Activated CD8-positive, alpha-beta memory T cell treated with anti-CD3 and anti-CD28 coated beads, Interleukin-2, amount 10 ng/mL, durations not matched to agents 7 days and 5 days (primary cell): ENCODE data around the gene DRD2. TPM values are rescaled to one million over a fixed set of nuclear protein-coding genes. Genes with fewer than 3 reads are reported as not detected.

Source experiments
- ATAC-seq: fragments of 150-1000 bp; cut with Tn5 transposase; one replicate; pipeline ENCODE4 v1.10.0; 2021; ENCODE audit warnings: moderate library complexity
- CTCF ChIA-PET: fragments of 350-600 bp; sonication (Branson Sonifier 250); formaldehyde crosslinking; loops from one replicate; lab custom pipeline; 2021; ENCODE audit warnings: antibody characterized with exemption; lab: Charles Lee
- DNase-seq: peaks from one replicate; pipeline ENCODE4 v3.0.0-alpha.2; 2020
- H3K27ac Mint-ChIP-seq: one replicate; pipeline ENCODE4 v1.8.0; 2021; ENCODE audit warnings: mild to moderate bottlenecking, mixed read lengths
- H3K27me3 Mint-ChIP-seq: one replicate; pipeline ENCODE4 v1.8.0; 2021; ENCODE audit warnings: mixed read lengths
- H3K36me3 Mint-ChIP-seq: one replicate; pipeline ENCODE4 v1.8.0; 2021; ENCODE audit warnings: mild to moderate bottlenecking, mixed read lengths
- H3K4me1 Mint-ChIP-seq: one replicate; pipeline ENCODE4 v1.8.0; 2021; ENCODE audit warnings: mixed read lengths
- H3K4me3 Mint-ChIP-seq: one replicate; pipeline ENCODE4 v1.8.0; 2021; ENCODE audit warnings: mild to moderate bottlenecking, moderate library complexity, mixed read lengths
- H3K9me3 Mint-ChIP-seq: one replicate; pipeline ENCODE4 v1.8.0; 2022; ENCODE audit warnings: low read depth, mixed read lengths
- total RNA-seq, 2 experiments: library from RNA; stranded (reverse); gene quantifications; one replicate each; pipeline ENCODE4 v1.2.3, GENCODE V29; 2021

The DRD2 gene
- total RNA-seq, 2 experiments from 2014 or later = 0.52 to 1.4 TPM

DNA sequence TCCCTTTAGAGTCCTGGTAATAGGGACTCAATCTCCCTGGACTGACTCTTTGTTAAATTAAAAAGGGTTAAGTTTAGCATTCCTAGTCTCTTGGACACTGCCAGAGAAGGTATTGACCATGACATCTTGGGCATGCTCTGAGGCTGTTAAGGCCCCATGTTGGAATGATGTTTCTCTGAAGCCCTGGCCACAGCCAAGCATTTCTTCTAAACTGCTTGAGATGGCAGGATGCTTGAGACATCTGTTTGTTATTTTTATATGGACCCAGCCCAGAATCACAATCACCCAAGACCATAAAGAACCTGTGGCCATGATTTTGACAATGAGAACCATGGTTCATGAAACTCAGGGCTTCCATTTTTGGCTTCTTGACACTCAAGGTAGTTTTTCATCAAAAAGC, 93.1 kb downstream of the DRD2 start:
- CTCF ChIA-PET = interaction anchor here (0.7 kb wide), 1 partner anchor 251 kb away, joined by 3 read pairs; no protein-coding TSS in a partner anchor
- Mint-ChIP-seq H3K36me3 (no peaks in the 10 kb centered on the region), H3K9me3 (no peaks in the 10 kb centered on the region), H3K27me3 (peaks cover 1% of the 10 kb centered on the region), H3K4me3 (no peak overlapping the region), H3K4me1 (no peaks in the 10 kb centered on the region), H3K27ac (no peak overlapping the region)
- no peak for DNase-seq
- ATAC-seq = no peak

DNA sequence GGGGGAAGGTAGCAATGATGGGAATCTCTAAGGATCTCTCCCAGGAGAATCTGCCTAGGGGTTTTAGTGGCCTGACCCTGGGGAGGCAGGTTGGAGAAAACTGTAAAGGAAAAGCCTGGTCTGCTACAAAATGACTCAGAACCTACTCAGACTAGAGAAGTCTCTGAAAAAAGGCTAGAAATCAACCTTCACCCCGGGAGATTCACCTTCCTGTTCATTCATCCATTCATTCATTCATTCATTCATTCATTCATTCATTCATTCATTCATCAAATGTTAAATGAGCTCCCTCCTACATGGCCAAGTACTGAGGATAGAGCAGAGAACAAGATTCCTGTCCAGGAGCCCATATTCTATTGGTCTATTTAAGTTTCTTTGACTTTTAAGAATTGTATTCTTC, 96.5 kb downstream of the DRD2 start:
- Mint-ChIP-seq H3K4me1 (no peaks in the 10 kb centered on the region), H3K36me3 (no peaks in the 10 kb centered on the region), H3K27ac (no peak overlapping the region), H3K4me3 (no peak overlapping the region), H3K27me3 (no peaks in the 10 kb centered on the region), H3K9me3 (no peaks in the 10 kb centered on the region)
- ATAC-seq (no peak), DNase-seq (no peak)
- CTCF ChIA-PET = no interaction called here

DNA sequence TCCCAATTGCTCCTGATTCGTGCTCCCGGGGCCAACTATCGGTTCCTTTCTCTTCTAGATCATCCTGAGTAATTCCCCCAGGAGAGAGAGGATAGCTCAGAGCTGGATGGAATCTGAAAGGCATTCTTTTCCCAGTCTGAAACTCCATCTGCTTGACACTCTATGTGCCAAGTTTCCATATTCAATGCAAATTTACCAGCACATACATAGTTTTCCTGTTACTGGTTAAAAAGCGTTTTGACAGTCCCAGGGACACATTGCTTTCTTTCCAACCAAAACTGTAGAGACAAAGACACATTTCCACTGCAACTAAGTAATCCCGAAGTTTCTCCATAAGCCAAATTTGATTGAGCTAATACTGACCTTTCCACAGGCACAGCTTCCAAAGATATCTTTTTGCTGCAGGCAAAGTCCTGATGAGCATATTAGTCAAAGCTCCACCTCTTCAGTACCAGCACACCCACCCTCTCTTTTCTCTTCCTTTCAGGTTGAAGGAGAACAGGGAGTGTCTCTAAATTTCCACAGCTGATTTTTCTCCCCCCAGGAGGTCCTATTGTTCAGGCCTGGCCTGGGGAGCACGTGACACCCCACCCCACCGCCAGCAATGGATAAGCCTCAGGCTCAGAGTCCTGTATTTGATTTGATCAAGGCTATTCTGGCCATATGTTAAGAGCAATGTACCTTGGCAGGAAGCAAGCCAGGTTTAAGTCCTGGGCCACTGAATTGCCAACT, 97.4 kb downstream of the DRD2 start:
- Mint-ChIP-seq H3K4me1 (no peaks in the 10 kb centered on the region), H3K4me3 (no peak overlapping the region), H3K27me3 (no peaks in the 10 kb centered on the region), H3K9me3 (no peaks in the 10 kb centered on the region), H3K36me3 (no peaks in the 10 kb centered on the region), H3K27ac (no peak overlapping the region)
- no peak for ATAC-seq
- no peak for DNase-seq
- CTCF ChIA-PET = no interaction called here

DNA sequence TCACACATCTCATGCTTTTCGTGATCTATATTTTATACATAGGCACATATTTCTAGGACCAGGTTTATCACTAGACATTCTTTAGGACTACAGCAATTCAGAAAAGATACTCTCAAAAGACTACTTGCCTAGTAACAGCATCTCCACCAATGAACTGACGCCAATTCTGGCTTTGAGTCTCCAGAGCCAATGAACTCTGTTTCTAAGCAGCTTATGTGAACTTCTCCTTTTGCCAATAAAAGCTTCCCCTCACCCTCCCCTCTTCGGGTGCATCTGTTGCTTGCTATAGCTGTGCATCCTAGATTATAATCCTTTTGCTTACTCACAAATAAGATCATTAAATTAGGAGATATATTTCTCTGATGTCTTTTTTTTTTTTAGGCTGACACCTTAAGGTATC, 99.0 kb downstream of the DRD2 start:
- CTCF ChIA-PET = no interaction called here
- ATAC-seq (no peak), DNase-seq (no peak)
- no peak overlapping the region for H3K27ac Mint-ChIP-seq
- H3K4me1 Mint-ChIP-seq = no peaks in the 10 kb centered on the region
- no peaks in the 10 kb centered on the region for H3K36me3 Mint-ChIP-seq
- no peaks in the 10 kb centered on the region for H3K9me3 Mint-ChIP-seq
- H3K27me3 Mint-ChIP-seq = no peaks in the 10 kb centered on the region
- H3K4me3 Mint-ChIP-seq = no peak overlapping the region

DNA sequence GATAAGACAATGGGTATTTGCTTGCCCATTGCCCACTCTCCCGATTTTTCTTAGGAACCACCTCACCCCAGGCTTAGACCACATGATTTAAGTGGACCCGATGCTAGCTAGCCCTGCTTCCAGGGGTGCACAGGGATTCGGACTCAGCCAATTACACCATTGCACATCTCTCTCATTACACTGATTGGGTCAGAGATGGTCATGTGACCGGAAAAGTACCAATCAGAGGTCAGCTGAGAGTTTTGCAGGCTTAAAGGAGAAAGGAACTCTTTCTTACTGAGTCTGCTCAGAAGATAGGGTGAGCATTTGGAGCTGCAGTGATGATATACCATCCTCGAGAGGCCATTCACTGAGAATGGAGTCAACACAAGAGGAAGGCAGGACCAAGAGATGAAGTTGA, 99.8 kb downstream of the DRD2 start:
- no peaks in the 10 kb centered on the region for H3K36me3 Mint-ChIP-seq
- H3K4me1 Mint-ChIP-seq = no peaks in the 10 kb centered on the region
- H3K4me3 Mint-ChIP-seq = no peak overlapping the region
- no peak for DNase-seq
- no peak overlapping the region for H3K27ac Mint-ChIP-seq
- no peak for ATAC-seq
- CTCF ChIA-PET = no interaction called here
- H3K27me3 Mint-ChIP-seq = no peaks in the 10 kb centered on the region
- no peaks in the 10 kb centered on the region for H3K9me3 Mint-ChIP-seq

DNA sequence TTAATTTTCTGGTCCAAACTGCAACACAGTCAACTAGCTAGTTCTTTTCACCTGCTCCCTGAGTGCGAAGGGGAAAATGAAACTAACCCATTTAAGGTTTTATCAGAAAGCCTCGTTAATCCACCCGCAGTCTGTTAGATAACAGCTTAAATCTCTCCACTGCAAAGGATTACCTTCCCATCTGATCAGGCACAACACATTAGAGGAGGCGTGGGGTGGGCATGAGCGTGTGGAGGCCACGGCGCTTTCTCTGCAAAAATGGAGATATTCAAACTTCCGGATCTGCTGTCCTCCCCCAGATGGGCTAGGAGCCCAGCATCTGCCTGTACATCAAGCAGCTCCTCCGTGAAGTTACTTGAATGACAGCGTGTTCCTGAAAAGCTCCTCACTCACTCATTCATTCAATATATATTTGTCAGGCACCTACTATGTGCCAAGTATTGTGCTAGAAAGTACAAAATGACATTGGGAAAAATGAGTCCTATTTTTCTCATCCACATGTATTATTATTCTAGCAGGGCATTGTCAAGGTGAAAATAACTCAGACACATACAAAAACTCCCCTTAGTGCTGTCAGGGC, 101.1 kb downstream of the DRD2 start:
- H3K9me3 Mint-ChIP-seq = no peaks in the 10 kb centered on the region
- DNase-seq = no peak
- CTCF ChIA-PET = no interaction called here
- H3K36me3 Mint-ChIP-seq = no peaks in the 10 kb centered on the region
- H3K27ac Mint-ChIP-seq = no peak overlapping the region
- no peaks in the 10 kb centered on the region for H3K27me3 Mint-ChIP-seq
- H3K4me1 Mint-ChIP-seq = no peaks in the 10 kb centered on the region
- no peak overlapping the region for H3K4me3 Mint-ChIP-seq
- no peak for ATAC-seq

DNA sequence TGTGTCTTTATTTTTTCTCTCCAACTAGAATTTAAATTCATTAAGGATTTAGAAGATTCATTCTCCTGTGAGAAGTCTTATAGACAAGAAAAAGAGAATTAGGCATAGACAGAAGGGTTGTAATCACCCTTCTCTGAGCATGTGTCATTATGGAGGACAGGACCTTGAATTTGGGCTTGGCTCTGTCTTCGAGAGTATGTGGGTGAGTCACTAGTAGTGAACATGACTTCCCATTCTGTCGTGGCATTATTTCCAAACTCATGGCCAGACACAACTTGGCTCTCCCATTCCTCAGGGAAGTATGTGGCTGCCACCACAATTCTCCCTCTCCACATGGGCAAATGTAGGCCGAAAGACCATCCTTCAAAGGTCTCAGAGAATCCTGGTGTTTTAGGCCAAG, 101.9 kb downstream of the DRD2 start:
- no peak for ATAC-seq
- Mint-ChIP-seq H3K4me3 (no peak overlapping the region), H3K9me3 (no peaks in the 10 kb centered on the region), H3K27ac (no peak overlapping the region), H3K36me3 (no peaks in the 10 kb centered on the region), H3K27me3 (no peaks in the 10 kb centered on the region), H3K4me1 (no peaks in the 10 kb centered on the region)
- CTCF ChIA-PET = no interaction called here
- DNase-seq = no peak

DNA sequence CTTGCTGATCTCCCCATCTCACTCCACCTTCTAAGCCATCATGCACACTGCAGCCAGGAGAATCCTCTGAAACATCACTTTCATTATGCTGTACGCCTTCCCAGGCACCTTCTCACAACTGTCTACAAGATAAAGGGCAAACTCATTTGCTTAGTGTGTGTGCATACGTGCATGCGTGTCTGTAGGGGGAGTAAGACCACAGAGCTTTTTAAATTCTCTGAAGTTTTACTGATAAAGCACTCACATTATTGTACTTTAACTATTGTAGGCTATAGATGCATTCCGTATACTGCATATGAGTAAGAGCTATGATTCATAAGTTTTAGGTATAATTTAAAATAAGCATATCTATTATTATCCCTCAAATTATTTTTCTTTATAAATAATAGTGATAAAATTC, 102.9 kb downstream of the DRD2 start:
- Mint-ChIP-seq H3K36me3 (no peaks in the 10 kb centered on the region), H3K27ac (no peak overlapping the region), H3K4me3 (no peak overlapping the region), H3K27me3 (no peaks in the 10 kb centered on the region), H3K4me1 (no peaks in the 10 kb centered on the region), H3K9me3 (no peaks in the 10 kb centered on the region)
- ATAC-seq (no peak), DNase-seq (no peak)
- CTCF ChIA-PET = no interaction called here

DNA sequence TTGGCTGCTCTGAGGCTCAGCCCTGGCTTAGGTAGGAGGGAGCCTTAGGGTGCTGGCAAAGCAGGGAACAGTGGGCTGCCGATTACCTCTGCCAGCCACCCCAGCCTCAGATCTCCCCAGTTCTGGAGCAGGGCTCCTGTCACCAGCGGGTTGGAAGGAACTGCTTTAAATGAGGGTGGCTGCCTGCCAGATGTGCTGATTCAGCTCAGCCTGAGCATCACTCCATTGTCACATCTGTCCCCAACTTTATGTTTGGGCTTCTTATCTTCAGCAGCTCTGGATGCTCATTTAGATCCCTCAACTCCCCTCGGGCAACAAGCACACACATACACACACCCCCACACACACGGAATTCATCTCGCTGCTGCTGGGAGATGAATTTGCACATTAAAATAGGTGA, 104.6 kb downstream of the DRD2 start:
- no peaks in the 10 kb centered on the region for H3K27me3 Mint-ChIP-seq
- no peaks in the 10 kb centered on the region for H3K36me3 Mint-ChIP-seq
- no peaks in the 10 kb centered on the region for H3K9me3 Mint-ChIP-seq
- DNase-seq (no peak), ATAC-seq (no peak)
- no peak overlapping the region for H3K4me3 Mint-ChIP-seq
- no peak overlapping the region for H3K27ac Mint-ChIP-seq
- CTCF ChIA-PET = no interaction called here
- H3K4me1 Mint-ChIP-seq = peaks cover 12% of the 10 kb centered on the region

DNA sequence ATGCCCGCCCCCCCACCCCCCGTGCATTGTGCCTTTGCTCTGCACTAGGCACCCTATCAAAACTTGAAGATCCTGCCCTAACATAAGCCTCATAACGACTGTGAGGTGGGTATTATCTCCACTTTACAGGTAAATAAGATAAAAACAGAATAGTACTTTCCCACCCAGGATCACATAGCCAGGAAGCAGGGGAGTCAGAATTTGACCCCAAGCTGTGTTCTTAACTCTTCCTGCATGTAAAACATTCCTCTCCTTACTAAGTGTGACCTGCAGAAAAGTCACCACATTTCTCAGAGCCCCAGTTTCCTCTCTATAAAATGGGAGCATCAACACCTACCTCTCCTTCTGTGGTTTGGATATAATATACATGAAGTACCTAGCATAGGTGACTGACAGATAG, 105.8 kb downstream of the DRD2 start:
- CTCF ChIA-PET = no interaction called here
- ATAC-seq = no peak
- no peak for DNase-seq
- Mint-ChIP-seq H3K4me1 (peaks cover 12% of the 10 kb centered on the region), H3K9me3 (no peaks in the 10 kb centered on the region), H3K27me3 (no peaks in the 10 kb centered on the region), H3K27ac (no peak overlapping the region), H3K4me3 (no peak overlapping the region), H3K36me3 (no peaks in the 10 kb centered on the region)

DNA sequence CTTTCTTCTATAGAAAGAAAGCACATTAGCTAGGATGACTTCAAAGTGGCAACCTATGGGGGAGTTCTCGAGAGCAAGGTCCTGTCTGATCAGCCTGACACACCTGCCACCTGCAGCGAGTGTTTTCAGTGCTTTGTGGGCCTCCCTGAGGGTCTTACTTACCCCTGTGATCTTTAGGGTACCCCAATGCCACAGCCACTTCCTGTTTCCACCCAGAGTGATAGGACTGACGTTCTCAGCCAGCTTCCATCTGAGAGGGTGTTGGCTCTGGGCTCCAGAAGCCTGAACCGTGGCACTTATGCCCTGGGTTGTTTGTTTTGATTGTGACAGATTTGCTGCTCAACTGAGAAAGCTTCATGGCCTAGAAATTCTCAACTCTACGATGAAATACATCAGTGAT, 109.3 kb downstream of the DRD2 start:
- H3K36me3 Mint-ChIP-seq = no peaks in the 10 kb centered on the region
- H3K27ac Mint-ChIP-seq = no peak overlapping the region
- no peak for DNase-seq
- H3K4me1 Mint-ChIP-seq = peaks cover 20% of the 10 kb centered on the region
- CTCF ChIA-PET = interaction anchor here (1.0 kb wide), 1 partner anchor 408 kb away, joined by 3 read pairs; the partner anchor contains the start of gene ZW10
- H3K9me3 Mint-ChIP-seq = no peaks in the 10 kb centered on the region
- no peaks in the 10 kb centered on the region for H3K27me3 Mint-ChIP-seq
- ATAC-seq = no peak
- no peak overlapping the region for H3K4me3 Mint-ChIP-seq

DNA sequence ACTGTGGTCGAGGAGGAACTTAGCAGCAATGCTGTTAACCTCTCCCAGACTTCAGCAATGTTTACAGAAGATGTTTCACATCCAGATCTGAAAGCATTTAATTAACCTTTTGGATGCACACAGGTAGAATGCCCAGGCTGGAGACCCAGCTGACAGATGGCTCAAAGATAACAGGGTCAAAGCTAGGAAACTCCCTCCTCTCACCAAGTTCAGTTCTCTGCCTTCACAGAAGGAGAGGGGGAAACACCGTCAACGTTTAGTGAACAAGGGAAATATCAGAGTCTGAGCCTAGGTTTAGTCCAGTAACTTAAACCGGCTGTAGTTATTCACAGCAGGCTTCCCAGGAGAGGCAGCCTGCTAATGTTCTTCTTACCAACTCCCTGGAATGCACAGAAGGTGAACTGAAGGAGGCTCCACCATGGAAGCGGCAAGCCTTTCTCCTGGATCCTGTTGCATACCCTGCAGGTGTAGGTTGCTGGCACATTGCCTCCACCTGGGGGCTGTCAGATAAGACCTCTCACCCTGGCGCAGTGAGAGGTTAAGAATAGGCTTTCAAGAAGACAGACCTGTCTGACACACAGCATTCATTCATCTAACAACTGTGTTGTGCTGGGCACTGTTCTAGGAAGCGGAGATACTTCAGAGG, 111.1 kb downstream of the DRD2 start:
- no peaks in the 10 kb centered on the region for H3K27me3 Mint-ChIP-seq
- peaks cover 20% of the 10 kb centered on the region for H3K4me1 Mint-ChIP-seq
- no peak overlapping the region for H3K4me3 Mint-ChIP-seq
- no peak for DNase-seq
- H3K36me3 Mint-ChIP-seq = peaks cover 4% of the 10 kb centered on the region
- CTCF ChIA-PET = no interaction called here
- no peaks in the 10 kb centered on the region for H3K9me3 Mint-ChIP-seq
- ATAC-seq = no peak
- H3K27ac Mint-ChIP-seq = no peak overlapping the region

DNA sequence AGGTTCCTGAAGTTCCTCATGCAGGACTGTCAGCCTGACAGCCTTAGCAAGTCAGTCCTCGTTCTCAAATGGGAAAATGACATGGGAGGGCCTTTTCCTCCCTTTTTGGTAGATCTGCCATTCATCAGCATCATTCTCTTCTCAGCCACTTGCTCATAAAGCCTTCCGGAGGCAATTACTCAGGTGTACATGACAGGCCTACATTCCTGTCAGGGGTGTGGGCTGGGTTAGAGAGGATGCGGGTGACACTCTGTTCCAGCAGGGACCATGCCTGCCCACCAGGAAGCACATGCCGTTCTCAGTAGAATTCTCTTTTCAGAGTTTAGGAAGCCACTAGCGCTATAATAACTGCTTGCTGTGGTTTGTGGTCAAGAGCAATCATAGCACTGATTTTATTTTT, 111.8 kb downstream of the DRD2 start:
- Mint-ChIP-seq H3K9me3 (no peaks in the 10 kb centered on the region), H3K27me3 (no peaks in the 10 kb centered on the region), H3K27ac (no peak overlapping the region), H3K4me1 (peaks cover 20% of the 10 kb centered on the region), H3K4me3 (no peak overlapping the region), H3K36me3 (peaks cover 9% of the 10 kb centered on the region)
- ATAC-seq = no peak
- no peak for DNase-seq
- CTCF ChIA-PET = no interaction called here
